Effector memory CD4-positive, alpha-beta T cell (primary cell): Measurements from ENCODE around the gene GDPD4.

Experiments
- DNase-seq, 3 donors: peaks; one replicate each; pipeline ENCODE4 v3.0.0-alpha.2; 2020
- H3K27ac ChIP-seq: 2 replicates; pipeline ENCODE4 v1.7.0; 2013; ENCODE audit warnings: mild to moderate bottlenecking, low read length, moderate library complexity; ENCODE audit not compliant: insufficient read depth, poor library complexity, severe bottlenecking
- H3K27me3 ChIP-seq: replicated peaks from 2 replicates; pipeline ENCODE4 v1.7.0; 2013; ENCODE audit warnings: mild to moderate bottlenecking, low read length; ENCODE audit not compliant: insufficient read depth, control insufficient read depth, poor library complexity, severe bottlenecking
- H3K36me3 ChIP-seq: 2 replicates; pipeline ENCODE4 v1.7.0; 2013; ENCODE audit warnings: mild to moderate bottlenecking, low read length, moderate library complexity; ENCODE audit not compliant: control insufficient read depth, insufficient read depth
- H3K4me1 ChIP-seq: 2 replicates; pipeline ENCODE4 v1.7.0; 2013; ENCODE audit warnings: low read length, mild to moderate bottlenecking; ENCODE audit not compliant: control insufficient read depth, insufficient read depth, poor library complexity, severe bottlenecking
- H3K4me3 ChIP-seq: 2 replicates; pipeline ENCODE4 v1.7.0; 2013; ENCODE audit warnings: low read length, low read depth, mild to moderate bottlenecking; ENCODE audit not compliant: insufficient read depth, poor library complexity, severe bottlenecking
- H3K9me3 ChIP-seq: 2 replicates; pipeline ENCODE4 v1.7.0; 2013; ENCODE audit warnings: mild to moderate bottlenecking, low read length, moderate library complexity; ENCODE audit not compliant: control insufficient read depth

GDPD4 gene

DNA sequence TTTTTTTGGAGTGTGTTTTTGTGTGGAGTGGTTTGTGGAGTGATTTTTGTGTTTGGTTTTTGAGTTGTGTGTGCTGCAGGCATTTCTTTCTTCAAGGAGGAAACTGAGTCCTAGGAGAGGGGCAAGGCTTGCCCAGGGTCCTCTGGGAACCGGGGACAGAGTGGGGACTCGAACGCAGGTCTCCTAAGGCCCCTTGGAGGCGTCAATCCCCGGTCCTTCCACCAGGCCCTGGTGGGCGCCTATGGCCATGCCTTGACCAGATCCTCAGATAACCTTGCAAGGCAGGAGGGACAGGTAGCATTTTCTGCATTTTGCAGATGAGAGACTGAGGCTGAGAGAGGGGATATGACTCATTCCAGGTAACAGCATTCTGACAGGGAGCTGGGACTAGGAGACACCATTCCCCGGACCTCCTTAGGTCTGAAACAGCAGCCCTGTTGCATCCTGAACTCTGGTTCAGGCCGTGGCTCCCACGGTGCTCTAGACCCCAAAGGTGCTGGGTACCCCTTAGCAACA lies 134.3 kb downstream of the GDPD4 start:
- Histone ChIP-seq H3K27ac (no peak overlapping the region), H3K27me3 (no peaks in the 10 kb centered on the region), H3K9me3 (no peaks in the 10 kb centered on the region), H3K4me3 (no peak overlapping the region), H3K4me1 (no peaks in the 10 kb centered on the region), H3K36me3 (no peaks in the 10 kb centered on the region)
- DNase-seq: no peak
